ENCODE measurements around the gene EXOC3. TPM values are rescaled to one million over a fixed set of nuclear protein-coding genes. Genes with fewer than 3 reads are reported as not detected.

The EXOC3 gene
- total and polyA plus RNA-seq, 2 experiments from 2014 or later = 39.9 to 40.9 TPM

- H3K36me3 ChIP-seq (ENCODE audit: low read depth) = peaks cover 43% of the 10 kb centered on the region
- WGBS, 2 experiments (ENCODE audit: low coverage in 1 of 2, low lambda C conversion rate in 2 of 2, missing lambda C conversion rate in 2 of 2) = 94% methylated on average over 16 of the region's 16 CpGs
Observed at GRCh38 chr5:453725-454481, 10.9 kb downstream of the EXOC3 start.

GRCh38 chr5:454936-455335 lies 12.0 kb downstream of the EXOC3 start:
- TF ChIP-seq EZH2phosphoT487 (IDR thresholded peaks at IDR 0.05; ENCODE audit: insufficient read depth, low read depth) (no peak), EZH2 (IDR thresholded peaks at IDR 0.05; ENCODE audit: insufficient read depth, poor library complexity, severe bottlenecking) (no peak)
- H3K4me2 ChIP-seq (ENCODE audit: unreplicated experiment) = no peak overlapping the region
- peaks cover 90% of the 10 kb centered on the region for H3K79me2 ChIP-seq (ENCODE audit: insufficient read depth)
- H3K4me1 ChIP-seq (ENCODE audit: insufficient read depth) = peaks cover 10% of the 10 kb centered on the region
- H3K4me3 ChIP-seq = no peak overlapping the region
- no peaks in the 10 kb centered on the region for H4K20me1 ChIP-seq (ENCODE audit: insufficient read depth)
- no peaks in the 10 kb centered on the region for H3K27me3 ChIP-seq (replicated peaks; ENCODE audit: insufficient read depth)
- in situ Hi-C loops (cut with MboI) = no loop called here
- no peak overlapping the region for H3K27ac ChIP-seq
- H3K9me2 ChIP-seq (ENCODE audit: insufficient read depth) = no peaks in the 10 kb centered on the region
- H2AFZ ChIP-seq = no peak overlapping the region
- peaks cover 3% of the 10 kb centered on the region for H3K9me3 ChIP-seq (ENCODE audit: low read depth)
- 92% methylated on average over 11 of the region's 11 CpGs for WGBS, 2 experiments (ENCODE audit: low coverage in 1 of 2, low lambda C conversion rate in 2 of 2, missing lambda C conversion rate in 2 of 2)
- DNase-seq = no peak
- peaks cover 10% of the 10 kb centered on the region for H3F3A ChIP-seq (ENCODE audit: insufficient read depth)
- no peak overlapping the region for H3K9ac ChIP-seq
- H3K36me3 ChIP-seq (ENCODE audit: low read depth) = peaks cover 39% of the 10 kb centered on the region

More at GRCh38 chr5:453725-454481, 10.9 kb downstream of the EXOC3 start:
- no peak overlapping the region for H3K9ac ChIP-seq
- no peaks in the 10 kb centered on the region for H3K9me2 ChIP-seq (ENCODE audit: insufficient read depth)
- no peak overlapping the region for H2AFZ ChIP-seq
- no peak overlapping the region for H3K4me2 ChIP-seq (ENCODE audit: unreplicated experiment)
- peaks cover 3% of the 10 kb centered on the region for H3K9me3 ChIP-seq (ENCODE audit: low read depth)
- H4K20me1 ChIP-seq (ENCODE audit: insufficient read depth) = no peaks in the 10 kb centered on the region
- DNase-seq = no peak
- H3K4me1 ChIP-seq (ENCODE audit: insufficient read depth) = peaks cover 6% of the 10 kb centered on the region
- no peak overlapping the region for H3K27ac ChIP-seq
- H3F3A ChIP-seq (ENCODE audit: insufficient read depth) = peaks cover 10% of the 10 kb centered on the region; the same call in 1 of the 2 replicates
- TF ChIP-seq EZH2phosphoT487 (IDR thresholded peaks at IDR 0.05; ENCODE audit: insufficient read depth, low read depth) (no peak), EZH2 (IDR thresholded peaks at IDR 0.05; ENCODE audit: insufficient read depth, poor library complexity, severe bottlenecking) (no peak)
- in situ Hi-C loops (cut with MboI) = no loop called here
- H3K79me2 ChIP-seq (ENCODE audit: insufficient read depth) = peaks cover 94% of the 10 kb centered on the region
- no peak overlapping the region for H3K4me3 ChIP-seq
- H3K27me3 ChIP-seq (replicated peaks; ENCODE audit: insufficient read depth) = no peaks in the 10 kb centered on the region

GRCh38 chr5:455806-456205 lies 12.8 kb downstream of the EXOC3 start:
- Histone ChIP-seq H3K4me2 (ENCODE audit: unreplicated experiment) (no peak overlapping the region), H3K36me3 (ENCODE audit: low read depth) (peaks cover 41% of the 10 kb centered on the region), H4K20me1 (ENCODE audit: insufficient read depth) (no peaks in the 10 kb centered on the region), H3K9ac (no peak overlapping the region), H3K79me2 (ENCODE audit: insufficient read depth) (peaks cover 92% of the 10 kb centered on the region), H3K4me3 (no peak overlapping the region), H3K27me3 (replicated peaks; ENCODE audit: insufficient read depth) (no peaks in the 10 kb centered on the region), H3F3A (ENCODE audit: insufficient read depth) (peaks cover 10% of the 10 kb centered on the region), H2AFZ (no peak overlapping the region), H3K4me1 (ENCODE audit: insufficient read depth) (peaks cover 10% of the 10 kb centered on the region), H3K27ac (no peak overlapping the region), H3K9me3 (ENCODE audit: low read depth) (peaks cover 3% of the 10 kb centered on the region), H3K9me2 (ENCODE audit: insufficient read depth) (no peaks in the 10 kb centered on the region)
- no peak for TF ChIP-seq EZH2phosphoT487 (IDR thresholded peaks at IDR 0.05; ENCODE audit: insufficient read depth, low read depth)
- no peak for TF ChIP-seq EZH2 (IDR thresholded peaks at IDR 0.05; ENCODE audit: insufficient read depth, poor library complexity, severe bottlenecking)
- in situ Hi-C loops (cut with MboI) = no loop called here
- no peak for DNase-seq
- WGBS, 2 experiments (ENCODE audit: low coverage in 1 of 2, low lambda C conversion rate in 2 of 2, missing lambda C conversion rate in 2 of 2) = 90 to 92% methylated on average over 11 of the region's 11 CpGs

- Histone ChIP-seq H3K36me3 (ENCODE audit: low read depth) (peaks cover 33% of the 10 kb centered on the region), H3K9ac (no peak overlapping the region), H3K27me3 (replicated peaks; ENCODE audit: insufficient read depth) (no peaks in the 10 kb centered on the region), H2AFZ (no peak overlapping the region), H3K9me3 (ENCODE audit: low read depth) (peaks cover 3% of the 10 kb centered on the region), H3K27ac (no peak overlapping the region), H3K4me3 (no peak overlapping the region), H3K4me2 (ENCODE audit: unreplicated experiment) (no peak overlapping the region), H4K20me1 (ENCODE audit: insufficient read depth) (no peaks in the 10 kb centered on the region), H3K9me2 (ENCODE audit: insufficient read depth) (no peaks in the 10 kb centered on the region), H3F3A (ENCODE audit: insufficient read depth) (peaks cover 10% of the 10 kb centered on the region), H3K4me1 (ENCODE audit: insufficient read depth) (peaks cover 10% of the 10 kb centered on the region), H3K79me2 (ENCODE audit: insufficient read depth) (peaks cover 86% of the 10 kb centered on the region)
- no peak for DNase-seq
- TF ChIP-seq EZH2 (IDR thresholded peaks at IDR 0.05; ENCODE audit: insufficient read depth, poor library complexity, severe bottlenecking) = no peak
- no peak for TF ChIP-seq EZH2phosphoT487 (IDR thresholded peaks at IDR 0.05; ENCODE audit: insufficient read depth, low read depth)
- in situ Hi-C loops (cut with MboI) = no loop called here
- 93 to 96% methylated on average over 27 to 28 of the region's 28 CpGs for WGBS, 2 experiments (ENCODE audit: low coverage in 1 of 2, low lambda C conversion rate in 2 of 2, missing lambda C conversion rate in 2 of 2)
Observed at GRCh38 chr5:456351-457194, 13.6 kb downstream of the EXOC3 start.

Measured in GM23248 (cell line).